NB4 (cell line): ENCODE measurements around the gene UGT1A3.

Source experiments
- MAX ChIP-seq: IDR thresholded peaks from 2 replicates; pipeline ENCODE4 v1.6.1; 2011; ENCODE audit warnings: low read depth, low read length
- POLR2A ChIP-seq: IDR thresholded peaks from 2 replicates; pipeline ENCODE4 v1.6.1; 2011; ENCODE audit warnings: mild to moderate bottlenecking; ENCODE audit not compliant: insufficient read length; ENCODE audit errors: extremely low read depth

- TF ChIP-seq MAX (no peak), POLR2A (no peak)
Measured at GRCh38 chr2:233795735-233796171, 66.9 kb downstream of the UGT1A3 start.
